Mesenteric fat pad (tissue), 1 donor: ENCODE measurements around the gene ZACN. TPM values are rescaled to one million over a fixed set of nuclear protein-coding genes. Genes with fewer than 3 reads are reported as not detected.

Experiments
- DNase-seq: peaks from one replicate; pipeline ENCODE4 v3.0.0-alpha.2; 2020; ENCODE audit warnings: low spot score
- total RNA-seq: library from RNA; stranded (reverse); fragmentation: NEBNext Ultra II Directional; extraction: Animal tissue kit (Norgen Biotek cat#: 25700); gene quantifications from one replicate; pipeline ENCODE4 v1.2.1, GENCODE V29; 2021
- donor health status: DM: yes; HTN: yes; CAD: no.

Gene ZACN
- total RNA-seq, 1 donor from 2014 or later, result not detected

DNA sequence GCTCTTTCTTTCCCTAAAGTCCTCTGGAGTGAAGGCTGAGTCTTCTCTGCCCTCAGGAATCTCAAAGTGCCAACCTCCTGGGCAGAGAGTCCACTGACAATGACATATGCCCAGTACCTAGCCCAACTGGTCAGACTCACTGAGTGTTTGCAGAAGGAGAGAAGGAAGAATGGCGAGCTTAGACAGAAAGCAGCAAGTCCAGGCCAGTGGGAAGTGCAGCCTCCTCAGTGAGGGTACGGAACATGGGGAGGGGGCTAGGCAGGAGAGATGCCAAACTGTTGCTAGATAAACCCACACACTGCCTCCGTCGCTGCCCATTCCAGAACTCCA lies 23.9 kb downstream of the ZACN start:
- no peak for DNase-seq

DNA sequence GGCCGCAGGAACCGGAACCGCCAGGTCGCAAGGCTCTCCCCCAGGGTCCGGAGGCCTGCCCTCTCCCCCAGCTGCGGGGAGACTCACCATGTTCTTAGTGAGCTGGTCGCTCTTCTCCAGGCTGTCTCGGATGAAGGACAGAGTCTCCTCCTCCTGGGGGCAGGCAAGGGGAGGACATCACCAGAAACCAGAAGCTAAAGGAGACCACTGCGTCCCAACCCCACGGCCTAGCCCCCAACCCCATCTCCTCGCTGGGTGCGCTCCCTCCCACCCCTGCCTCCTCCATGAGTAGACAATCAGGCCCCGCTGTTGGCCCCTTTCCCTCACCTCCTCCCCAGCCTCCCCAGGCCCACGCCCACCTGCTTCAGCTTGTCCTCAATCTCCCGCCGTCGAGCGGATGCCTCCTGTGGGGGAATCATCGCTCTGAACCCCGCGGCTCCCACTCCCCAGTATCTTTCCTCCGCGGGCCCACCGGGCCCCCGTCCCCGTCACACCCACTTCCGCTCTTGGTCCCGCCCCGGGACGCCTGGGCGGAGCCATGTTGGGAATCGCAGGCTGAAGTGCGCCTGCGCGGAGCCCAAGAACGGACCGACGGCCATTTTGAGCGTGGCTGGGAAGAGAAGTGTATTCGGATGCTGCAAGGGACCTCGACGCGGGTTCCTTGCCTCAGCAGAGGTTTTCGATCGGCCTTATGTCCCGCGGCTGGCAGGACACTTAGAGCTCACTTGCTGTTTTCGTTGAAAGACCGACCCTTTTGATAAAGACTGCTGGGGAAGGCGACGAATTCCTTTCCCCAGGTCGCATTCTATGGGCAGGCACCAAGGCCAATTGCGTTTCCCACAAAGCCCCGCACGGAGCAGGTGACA lies 24.5 kb downstream of the ZACN start, which contains the start of gene EXOC7:
TSS of gene EXOC7 (minus strand) at position 514 of the 866 bp plus-strand sequence. CDS start at position 419, 95 bp downstream.
- DNase-seq, result peak; percentile 98

DNA sequence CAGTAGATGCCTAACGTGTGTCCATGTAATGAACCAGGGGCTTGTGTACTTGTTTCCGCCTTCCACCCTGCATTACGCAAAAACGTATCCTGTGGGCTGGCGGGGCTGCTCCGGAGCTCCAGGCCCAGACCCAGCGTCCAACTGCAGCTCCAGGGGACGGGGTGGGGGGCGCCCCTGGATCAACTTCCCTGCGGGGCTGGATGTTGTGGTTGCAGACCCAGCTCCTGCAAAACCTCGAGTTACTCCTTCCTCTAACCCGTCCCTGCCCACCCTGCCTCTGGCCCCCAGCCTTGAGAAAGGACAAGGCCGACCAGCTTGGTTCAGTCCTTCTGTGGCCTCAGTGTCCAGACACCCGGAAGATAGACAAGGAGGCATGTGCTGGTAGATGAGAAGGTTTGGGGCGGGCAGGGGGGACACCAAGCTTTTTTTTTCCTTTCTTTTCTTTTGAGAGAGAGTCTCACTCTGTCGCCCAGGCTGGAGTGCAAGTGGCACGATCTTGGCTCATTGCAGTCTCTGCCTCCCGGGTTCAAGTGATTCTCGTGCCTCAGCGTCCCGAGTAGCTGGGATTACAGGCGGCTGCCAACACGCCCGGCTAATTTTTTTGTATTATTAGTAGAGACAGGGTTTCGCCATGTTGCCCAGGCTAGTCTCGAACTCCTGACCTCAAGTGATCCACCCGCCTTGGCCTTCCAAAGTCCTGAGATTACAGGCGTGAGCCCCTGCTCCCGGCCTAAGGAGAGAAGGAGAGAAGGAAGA lies 25.3 kb downstream of the ZACN start:
- DNase-seq, result no peak

DNA sequence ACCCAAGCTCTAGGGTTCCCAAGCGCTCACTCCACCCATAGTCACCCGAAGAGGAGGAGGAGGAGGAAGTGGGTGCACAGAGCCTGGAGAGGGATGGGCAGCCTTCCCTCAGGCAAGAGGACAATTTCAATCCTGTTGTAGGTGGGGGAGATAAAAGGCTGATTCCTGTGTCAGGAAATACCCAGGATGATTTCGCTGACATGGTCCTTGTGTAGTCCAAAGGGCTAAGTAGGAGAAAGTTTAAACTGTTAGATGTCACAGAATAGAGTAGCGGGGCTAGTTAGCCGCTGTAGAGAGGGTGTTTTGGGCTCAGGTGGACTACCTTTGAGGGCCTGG lies 25.9 kb downstream of the ZACN start:
- no peak for DNase-seq

DNA sequence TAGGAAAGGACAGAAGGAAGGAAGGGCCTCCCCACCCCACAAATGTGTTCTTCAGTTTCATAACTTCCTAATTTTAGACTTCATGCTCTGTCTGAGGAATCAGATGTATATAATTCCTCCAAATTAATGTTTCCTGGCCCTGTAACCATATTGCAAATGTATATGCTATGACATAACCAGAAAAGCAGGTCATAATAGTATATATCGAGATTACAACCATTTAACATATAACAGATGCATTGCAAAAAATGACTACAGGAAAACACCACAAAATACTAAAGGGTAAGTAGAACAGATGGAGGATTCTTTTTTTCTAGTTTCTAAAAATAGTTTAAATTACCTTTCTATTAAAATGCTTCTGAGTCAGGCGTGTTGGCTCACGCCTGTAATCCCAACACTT lies 27.7 kb downstream of the ZACN start:
- no peak for DNase-seq

DNA sequence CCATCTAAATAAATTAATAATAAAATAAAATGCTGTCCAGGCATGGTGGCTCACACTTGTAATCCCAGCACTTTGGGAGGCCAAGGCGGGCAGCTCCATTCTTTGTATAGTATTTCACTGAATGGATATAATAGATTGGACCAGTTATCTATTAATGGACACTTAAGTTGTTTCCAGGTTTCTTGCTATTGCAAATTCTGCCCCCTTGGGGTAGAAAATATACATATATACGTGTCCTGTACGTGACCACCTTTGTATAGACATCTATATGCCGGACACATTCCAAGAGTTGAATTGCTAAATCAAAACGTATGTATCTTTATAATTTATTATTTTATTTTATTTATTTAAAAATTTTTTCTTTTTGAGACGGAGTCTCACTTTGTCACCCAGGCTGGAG lies 28.5 kb downstream of the ZACN start:
- no peak for DNase-seq

DNA sequence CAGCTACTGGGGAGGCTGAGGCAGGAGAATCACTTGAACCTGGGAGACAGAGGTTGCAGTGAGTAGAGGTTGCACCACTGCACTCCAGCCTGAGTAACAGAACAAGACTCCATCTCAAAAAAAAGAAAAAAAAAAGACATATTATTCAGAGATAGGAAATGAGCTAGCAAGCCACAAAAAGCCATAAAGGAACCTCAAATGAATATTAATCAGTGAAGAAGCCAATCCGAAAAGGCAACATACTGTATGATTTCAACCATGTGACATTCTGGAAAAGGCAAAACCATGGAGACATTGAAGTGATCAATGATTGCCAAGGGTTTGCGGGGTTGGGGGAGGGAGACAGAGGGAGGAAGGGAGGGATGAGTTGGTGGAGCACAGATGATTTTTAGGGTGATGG lies 33.0 kb downstream of the ZACN start:
- no peak for DNase-seq

DNA sequence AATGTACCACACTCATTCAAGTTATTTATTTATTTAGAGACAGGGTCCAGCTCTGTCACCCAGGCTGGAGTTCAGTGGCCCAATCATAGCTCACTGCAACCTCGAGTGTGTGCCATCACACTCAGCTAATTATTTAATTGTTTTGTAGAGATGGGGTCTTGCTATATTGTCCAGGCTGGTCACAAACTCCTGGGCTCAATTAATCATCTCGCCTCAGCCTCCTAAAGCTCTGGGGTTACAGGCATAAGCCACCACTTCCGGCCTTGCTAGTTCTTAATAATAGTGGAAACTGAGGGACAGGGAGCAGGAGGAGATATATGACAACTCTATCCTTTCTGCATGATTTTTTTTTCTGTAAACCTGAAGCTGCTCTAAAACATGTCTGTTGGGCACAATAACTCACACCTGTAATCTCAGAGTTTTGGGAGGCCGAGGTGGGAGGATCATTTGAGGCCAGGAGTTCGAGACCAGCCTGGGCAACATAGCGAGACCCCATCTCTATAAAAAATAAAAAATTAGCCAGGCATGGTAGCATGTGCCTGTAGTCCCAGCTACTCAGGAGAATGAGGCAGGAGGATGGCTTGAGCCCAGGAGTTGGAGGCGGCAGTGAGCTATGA lies 36.3 kb downstream of the ZACN start:
- no peak for DNase-seq

DNA sequence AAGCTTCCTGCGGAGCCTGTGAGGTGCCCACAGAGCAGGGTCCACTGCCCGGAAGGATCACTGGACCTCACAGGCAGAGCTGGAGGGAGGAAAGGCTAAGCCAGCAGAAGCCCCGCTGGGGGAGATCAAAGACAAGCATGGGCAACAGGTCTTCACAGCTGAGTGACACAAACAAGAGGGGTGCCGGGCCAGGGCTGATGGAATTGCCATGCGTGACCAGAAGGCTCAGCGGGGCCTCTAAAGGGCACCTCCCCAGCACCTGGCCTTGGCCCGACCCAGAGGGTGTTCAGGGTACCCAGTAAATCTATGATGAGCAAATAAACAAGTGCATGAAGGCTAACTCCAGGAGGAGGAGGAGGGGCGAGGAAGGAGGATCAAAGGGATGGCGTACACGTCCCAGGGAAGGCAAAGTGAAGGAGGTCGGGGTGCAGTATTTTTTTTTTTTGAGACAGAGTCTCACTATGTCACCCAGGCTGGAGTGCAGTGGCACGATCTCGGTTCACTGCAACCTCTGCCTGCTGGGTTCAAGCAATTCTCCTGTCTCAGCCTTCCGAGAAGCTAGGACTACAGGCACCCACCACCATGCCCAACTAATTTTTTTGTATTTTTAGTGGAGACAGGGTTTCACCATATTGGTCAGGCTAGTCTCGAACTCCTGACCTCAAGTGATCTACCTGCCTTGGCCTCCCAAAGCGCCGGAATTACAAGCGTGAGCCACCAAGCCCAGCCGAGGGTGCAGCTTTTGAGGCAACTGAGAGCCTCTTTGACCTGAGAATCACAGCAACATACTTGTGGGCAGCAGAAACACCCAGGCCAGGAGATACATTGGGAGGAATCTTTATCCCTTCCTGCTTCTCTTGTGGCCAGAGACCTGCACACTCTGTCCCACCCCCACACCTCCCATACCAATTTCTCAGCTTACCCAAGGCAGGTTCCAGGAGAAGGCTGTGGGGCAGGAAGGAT lies 40.7 kb downstream of the ZACN start:
- no peak for DNase-seq

DNA sequence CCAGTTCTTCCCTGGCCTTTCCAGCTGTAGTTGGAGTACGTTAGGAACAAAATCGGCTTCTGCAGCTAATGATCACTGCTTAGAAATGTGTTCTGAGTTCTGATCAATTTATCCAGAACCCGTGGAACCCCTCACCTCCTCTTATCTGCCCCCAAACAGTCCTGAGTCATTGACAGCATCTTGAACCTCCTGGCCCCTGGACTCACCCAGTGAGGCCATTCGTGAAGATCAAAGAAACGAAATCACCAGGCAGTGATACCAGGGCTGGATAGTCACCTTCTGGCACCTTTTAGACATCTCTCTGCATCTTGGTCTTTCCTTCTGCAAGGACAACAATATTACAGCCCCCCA lies 41.7 kb downstream of the ZACN start:
- no peak for DNase-seq

DNA sequence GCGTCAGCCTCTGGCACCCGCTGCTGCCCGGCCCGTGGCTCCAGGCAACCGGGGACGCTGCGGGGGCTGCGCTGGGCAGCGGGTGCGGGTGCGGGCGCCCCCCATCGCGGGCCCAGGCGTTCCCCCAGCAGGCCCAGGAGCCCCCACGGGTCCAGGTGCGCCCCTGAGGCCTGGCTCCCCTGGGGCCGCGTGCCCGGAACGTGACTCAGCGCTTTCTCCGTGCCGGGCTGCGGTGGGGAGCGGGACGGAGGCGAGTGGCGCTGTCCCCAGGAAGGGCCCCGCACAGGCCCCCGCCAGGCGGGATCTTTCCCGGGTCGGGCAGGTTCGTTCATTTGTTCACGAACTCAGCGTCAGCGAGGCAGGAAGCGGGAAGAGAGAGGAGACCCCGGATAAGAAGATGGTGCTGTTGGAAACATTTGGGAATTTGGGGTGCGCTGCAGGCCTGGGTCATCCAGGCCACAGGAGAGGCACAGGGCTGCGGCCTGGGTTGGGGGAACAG lies 43.0 kb downstream of the ZACN start:
- DNase-seq, result no peak

DNA sequence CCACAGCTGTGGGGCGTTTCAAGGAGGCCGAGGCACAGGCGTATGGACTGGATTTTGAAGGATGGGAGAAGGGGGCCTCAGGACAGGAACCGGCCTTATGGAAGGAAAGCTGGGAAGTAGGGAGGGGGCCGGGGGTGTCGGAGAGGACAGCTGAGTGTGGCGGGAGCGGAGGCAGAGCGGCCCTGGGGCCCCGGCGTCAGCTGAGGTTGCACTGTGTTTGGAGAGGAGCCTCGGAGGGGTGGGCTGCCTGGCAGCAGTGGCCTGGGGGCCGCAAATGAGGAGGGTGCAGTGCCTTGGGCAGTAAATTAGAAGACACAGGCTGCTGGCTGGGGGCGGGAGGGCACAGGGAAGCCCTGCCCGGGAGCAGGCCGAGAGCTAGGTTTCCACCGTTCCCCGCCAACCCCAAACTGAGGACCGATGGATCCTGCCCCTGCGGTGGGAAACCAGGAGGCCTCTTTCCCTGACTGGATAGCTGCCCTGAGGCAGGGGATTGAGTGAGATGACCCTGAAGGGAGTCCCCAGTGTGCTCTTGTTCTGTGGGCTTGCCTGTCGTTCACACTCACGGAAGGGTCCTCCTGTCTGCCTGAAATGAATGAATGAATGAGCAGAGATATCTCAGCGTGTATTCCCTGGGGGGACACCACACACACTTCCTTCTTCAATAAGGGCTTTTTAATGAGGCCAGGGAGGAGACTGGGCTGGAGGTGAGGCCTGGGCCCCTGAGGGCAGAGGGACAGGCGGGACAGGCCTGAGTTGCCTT lies 43.6 kb downstream of the ZACN start:
- DNase-seq, result no peak

DNA sequence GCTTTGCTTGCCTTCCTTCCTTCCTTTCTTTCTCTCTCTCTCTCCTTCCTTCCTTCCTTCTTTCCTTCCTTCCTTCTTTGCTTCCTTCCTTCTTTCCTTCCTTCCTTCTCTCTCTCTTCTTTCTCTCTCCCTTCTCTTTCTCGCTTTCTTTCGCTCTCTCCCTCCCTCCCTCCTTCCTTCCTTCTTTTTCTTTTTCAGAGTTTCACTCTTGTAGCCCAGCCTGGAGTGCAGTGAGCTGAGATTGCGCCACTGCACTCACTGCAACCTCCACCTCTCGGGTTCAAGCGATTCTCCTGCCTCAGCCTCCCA lies 44.2 kb downstream of the ZACN start:
- DNase-seq, result no peak

DNA sequence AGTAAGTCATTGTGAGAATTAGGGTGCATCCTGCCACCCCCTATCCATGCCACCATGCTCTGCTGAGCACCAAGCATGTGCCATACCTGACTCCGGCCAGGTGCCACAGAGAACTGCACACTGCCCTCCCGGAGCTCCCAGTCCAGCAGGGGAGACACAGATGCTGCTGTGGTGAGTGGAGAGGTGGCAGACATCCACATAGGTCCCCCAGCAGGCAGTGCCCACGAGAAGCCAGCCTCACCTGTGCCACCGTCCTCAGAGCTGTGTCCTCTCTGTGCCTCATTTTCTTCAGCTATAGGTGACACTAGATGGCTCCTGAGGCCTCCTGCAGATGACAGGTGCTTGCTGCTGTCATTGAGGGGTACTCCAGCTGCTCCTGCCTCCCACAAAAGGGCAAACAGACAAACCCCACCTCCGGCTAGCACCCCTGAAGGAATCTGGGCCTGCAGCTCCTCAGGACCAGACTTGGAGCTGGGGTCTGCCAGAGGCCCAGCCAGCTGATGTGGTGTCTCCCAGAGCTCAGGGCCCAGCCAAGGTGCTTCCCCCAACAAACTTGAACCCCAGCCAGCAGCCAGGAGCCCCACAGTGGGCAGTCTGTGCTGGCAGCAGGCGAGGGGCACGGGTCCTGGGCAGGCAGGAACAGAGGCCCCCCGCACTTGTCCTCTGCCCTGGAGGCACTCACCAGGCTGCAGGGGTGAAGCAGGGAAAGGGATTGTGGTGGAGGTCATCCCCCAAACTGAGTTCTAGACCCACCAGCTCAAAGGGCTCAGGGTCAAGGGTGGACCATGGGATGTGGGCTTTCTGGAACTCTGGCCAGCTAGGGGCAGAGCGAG lies 45.0 kb downstream of the ZACN start:
- DNase-seq, result no peak

DNA sequence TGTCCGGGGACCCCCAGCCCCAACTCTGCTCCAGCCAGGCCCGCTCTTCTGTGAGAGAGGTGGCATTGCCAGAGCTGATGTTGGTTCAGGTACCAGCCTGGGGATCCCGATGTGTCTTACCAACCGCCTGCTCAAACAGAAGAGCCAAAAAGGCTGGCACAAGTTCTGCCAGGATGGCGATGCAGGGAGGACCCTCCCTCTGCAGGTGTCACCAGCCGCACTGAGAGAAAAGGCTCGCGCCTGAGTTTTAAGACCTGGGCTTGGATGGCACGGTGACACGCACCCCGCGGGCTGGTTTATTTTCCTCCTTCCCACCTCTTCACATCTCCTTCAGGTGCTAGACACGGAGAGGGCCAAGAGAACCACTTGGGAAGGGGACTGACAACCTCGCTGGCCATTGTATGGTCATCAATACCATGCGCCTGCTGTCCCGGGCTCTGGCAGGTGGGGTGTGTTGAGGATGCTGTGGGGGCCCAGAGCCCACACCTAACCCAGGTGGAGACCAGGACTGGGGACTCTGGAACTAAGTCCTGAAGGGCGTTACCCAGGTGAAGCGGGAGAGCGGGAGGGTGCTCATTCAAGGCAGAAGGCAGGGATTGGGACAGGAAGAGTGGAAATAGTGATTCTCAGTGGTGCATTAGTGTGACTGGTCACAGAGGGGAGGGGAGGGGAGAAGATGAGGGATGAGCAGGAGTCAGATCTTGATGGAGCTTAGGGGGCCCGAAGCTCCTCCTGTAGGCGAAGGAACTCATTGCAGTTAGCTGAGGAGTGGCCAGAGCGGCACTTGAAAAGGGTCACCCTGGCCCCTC lies 45.8 kb downstream of the ZACN start:
- no peak for DNase-seq

DNA sequence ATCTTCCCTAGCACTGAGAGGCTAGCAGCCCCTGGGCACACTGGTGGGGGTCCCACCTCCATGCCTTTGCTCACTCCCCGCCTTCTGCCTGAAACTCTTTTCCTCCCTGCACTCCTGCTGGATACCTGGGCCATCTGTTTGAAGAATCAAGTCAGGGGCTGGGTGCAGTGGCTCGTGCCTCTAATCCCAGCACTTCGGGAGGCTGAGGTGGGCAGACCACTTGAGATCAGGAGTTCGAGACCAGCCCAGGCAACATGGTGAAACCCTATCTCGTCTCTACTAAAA lies 46.4 kb downstream of the ZACN start:
- DNase-seq, result no peak

DNA sequence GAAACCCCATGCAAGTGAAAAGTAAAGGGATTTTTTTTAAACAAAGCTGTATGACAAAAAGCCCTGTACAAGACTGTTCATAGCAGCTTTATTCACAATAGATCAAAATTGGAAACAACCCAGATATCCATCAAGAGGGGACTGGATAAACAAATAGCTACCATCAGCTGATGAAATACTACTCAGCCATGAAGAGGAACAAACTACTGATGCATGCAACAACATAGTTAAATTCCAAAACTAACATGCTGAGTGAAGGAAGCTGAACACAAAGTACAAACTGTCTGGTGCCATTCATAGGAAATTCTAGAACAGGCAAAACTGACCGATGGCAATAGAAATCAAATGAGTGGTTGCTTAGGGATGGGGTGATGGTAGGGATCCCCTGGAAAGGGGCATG lies 46.9 kb downstream of the ZACN start:
- DNase-seq, result no peak

DNA sequence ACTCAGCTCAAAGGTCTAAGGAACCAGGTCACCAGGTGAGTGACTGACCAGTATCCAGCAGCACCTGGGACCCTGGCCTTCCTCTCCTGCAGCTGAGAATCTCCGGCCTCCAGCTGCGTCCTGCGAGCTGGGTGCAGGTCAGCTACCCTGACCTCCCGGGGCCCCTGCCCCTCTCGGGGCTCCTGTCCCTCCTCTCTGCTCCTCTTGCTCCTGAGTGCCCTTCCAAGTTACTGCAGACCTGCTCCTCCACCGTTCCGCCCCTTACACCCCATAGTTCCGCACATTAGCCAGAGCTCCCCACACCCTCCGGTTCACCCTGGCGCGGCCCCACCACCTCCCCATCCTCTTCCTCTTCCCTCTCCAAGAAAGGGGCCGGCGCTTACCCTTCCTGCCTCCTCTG lies 51.5 kb downstream of the ZACN start:
- DNase-seq, result no peak
